Measurements from ENCODE around the gene GABRG3. TPM values are rescaled to one million over a fixed set of nuclear protein-coding genes. Genes with fewer than 3 reads are reported as not detected.

Gene GABRG3
- total and polyA plus RNA-seq, 2 donors (not counting 3 experiments of a cell fraction or from before 2014, with no cell fraction given): not detected

DNA sequence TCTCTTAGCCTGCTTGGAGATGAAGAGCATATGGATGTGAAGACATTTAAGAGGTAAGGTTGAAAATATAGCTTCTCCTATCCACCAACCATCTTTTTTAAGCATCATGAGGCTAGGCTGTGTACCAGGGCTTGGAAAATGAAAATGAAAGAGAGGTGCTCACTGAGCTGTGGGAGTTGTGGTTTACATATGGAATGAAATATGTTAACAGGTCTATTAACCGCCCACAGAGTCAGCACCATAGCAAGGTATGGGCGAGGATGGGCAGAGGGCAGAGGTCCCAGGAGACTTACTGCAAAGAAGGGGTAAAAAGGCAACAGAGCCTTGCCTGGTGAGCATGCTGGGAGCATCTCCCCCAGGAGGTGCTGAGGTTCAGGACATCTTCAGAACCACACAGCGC is 273.1 kb downstream of the GABRG3 start:
- Histone ChIP-seq H3K4me1 (ENCODE audit: control insufficient read depth, extremely low read depth, insufficient read depth, low read length) (no peaks in the 10 kb centered on the region), H3K9me3 (replicated peaks; ENCODE audit: control insufficient read depth, insufficient read depth, low read length) (no peaks in the 10 kb centered on the region), H3K36me3 (ENCODE audit: control insufficient read depth in 2 of 2, extremely low read depth in 1 of 2, insufficient read depth in 2 of 2, low read length in 2 of 2) (no peaks in the 10 kb centered on the region), H3K9me1 (replicated peaks; ENCODE audit: control insufficient read depth, extremely low read depth, insufficient read depth, low read length) (no peaks in the 10 kb centered on the region), H3K79me2 (ENCODE audit: control insufficient read depth, insufficient read depth, low read length) (no peaks in the 10 kb centered on the region), H2AFZ (ENCODE audit: low read depth, low read length) (no peak overlapping the region), H3K4me3 (replicated peaks in 1 of 3; ENCODE audit: insufficient read depth in 1 of 3, low read depth in 1 of 3, low read length in 3 of 3) (no peak overlapping the region), H3K27me3 (ENCODE audit: control insufficient read depth in 2 of 2, insufficient read depth in 2 of 2, low read length in 2 of 2) (no peaks in the 10 kb centered on the region), H3K4me2 (ENCODE audit: insufficient read depth, low read length) (no peak overlapping the region), H3K27ac (ENCODE audit: insufficient read depth, low read depth, low read length) (no peak overlapping the region), H4K20me1 (replicated peaks; ENCODE audit: control insufficient read depth, extremely low read depth, insufficient read depth, low read length) (no peaks in the 10 kb centered on the region), H3K9ac (replicated peaks; ENCODE audit: extremely low read depth, insufficient read depth, low read length) (no peak overlapping the region)
- DNase-seq (ENCODE audit: low read depth, low spot score): no peak
- TF ChIP-seq GATA2 (IDR thresholded peaks at IDR 0.05; ENCODE audit: insufficient read depth, insufficient read length, low read depth, low read length) (no peak), POLR2AphosphoS5 (IDR thresholded peaks at IDR 0.05; ENCODE audit: insufficient read depth, low read depth, low read length) (no peak), POLR2A (IDR thresholded peaks at IDR 0.05; ENCODE audit: low read depth, low read length) (no peak), FOS (IDR thresholded peaks at IDR 0.05; ENCODE audit: borderline replicate concordance, insufficient read depth, low read length) (no peak), EZH2 (IDR thresholded peaks at IDR 0.05; ENCODE audit: borderline replicate concordance, low read depth, low read length, severe bottlenecking) (no peak), MYC (IDR thresholded peaks at IDR 0.05; ENCODE audit: low read depth, low read length) (no peak)
- TF ChIP-seq, protein P1, sequence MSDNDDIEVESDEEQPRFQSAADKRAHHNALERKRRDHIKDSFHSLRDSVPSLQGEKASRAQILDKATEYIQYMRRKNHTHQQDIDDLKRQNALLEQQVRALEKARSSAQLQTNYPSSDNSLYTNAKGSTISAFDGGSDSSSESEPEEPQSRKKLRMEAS (IDR thresholded peaks at IDR 0.05; ENCODE audit: insufficient read depth, insufficient read length): no peak
- TF ChIP-seq, protein P2, sequence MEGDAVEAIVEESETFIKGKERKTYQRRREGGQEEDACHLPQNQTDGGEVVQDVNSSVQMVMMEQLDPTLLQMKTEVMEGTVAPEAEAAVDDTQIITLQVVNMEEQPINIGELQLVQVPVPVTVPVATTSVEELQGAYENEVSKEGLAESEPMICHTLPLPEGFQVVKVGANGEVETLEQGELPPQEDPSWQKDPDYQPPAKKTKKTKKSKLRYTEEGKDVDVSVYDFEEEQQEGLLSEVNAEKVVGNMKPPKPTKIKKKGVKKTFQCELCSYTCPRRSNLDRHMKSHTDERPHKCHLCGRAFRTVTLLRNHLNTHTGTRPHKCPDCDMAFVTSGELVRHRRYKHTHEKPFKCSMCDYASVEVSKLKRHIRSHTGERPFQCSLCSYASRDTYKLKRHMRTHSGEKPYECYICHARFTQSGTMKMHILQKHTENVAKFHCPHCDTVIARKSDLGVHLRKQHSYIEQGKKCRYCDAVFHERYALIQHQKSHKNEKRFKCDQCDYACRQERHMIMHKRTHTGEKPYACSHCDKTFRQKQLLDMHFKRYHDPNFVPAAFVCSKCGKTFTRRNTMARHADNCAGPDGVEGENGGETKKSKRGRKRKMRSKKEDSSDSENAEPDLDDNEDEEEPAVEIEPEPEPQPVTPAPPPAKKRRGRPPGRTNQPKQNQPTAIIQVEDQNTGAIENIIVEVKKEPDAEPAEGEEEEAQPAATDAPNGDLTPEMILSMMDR (IDR thresholded peaks at IDR 0.05; ENCODE audit: extremely low read depth in 1 of 2, insufficient read depth in 1 of 2, low read depth in 1 of 2, low read length in 2 of 2): no peak
- ChIA-PET POLR2A (no interaction called here), CTCF (no interaction called here)
- BruUV-seq (replicated peaks): no TSS peak
- FAIRE-seq: no peak
- dilution Hi-C loops (cut with MboI; ENCODE audit: extremely low pct_ligation_motif_present, low sequenced_read_pairs): no loop called here
- intact Hi-C loops (cut with micrococcal nuclease): no loop called here

All from endothelial cell of umbilical vein (primary cell).